ENCODE measurements around the gene LACTB. TPM values are rescaled to one million over a fixed set of nuclear protein-coding genes. Genes with fewer than 3 reads are reported as not detected.
A peak's percentile ranks its signal among the peaks of the same experiment; 100 is the strongest.

The LACTB gene
- 12.9 and 41.7 TPM in 2 replicates for total RNA-seq (2012; rRNA removed)
- 31.0 and 32.7 TPM in 2 replicates for polyA plus RNA-seq (2012; rRNA removed)
- polyA plus RNA-seq (2012; cell fraction: cytosol; rRNA removed): 11.5 and 15.9 TPM in 2 replicates
- 11.3 and 22.6 TPM in 2 replicates for polyA plus RNA-seq (2012; cell fraction: nucleus; rRNA removed; ENCODE audit: low replicate concordance)
- Bru-seq, nascent RNA: percentile 91 among the genes with signal in this experiment
- BruChase-seq, experiment 1, labeled RNA remaining after a 6-hour chase: percentile 89 among the genes with signal in this experiment
- percentile 83 among the genes with signal in this experiment for BruChase-seq, experiment 2, labeled RNA remaining after a 2-hour chase
- long read RNA-seq, transcript LACTB-201 (6 exons, 1,972 nt): major isoform, 46 of 81 reads
- long read RNA-seq, transcript LACTB-202 (5 exons, 2,978 nt): minor isoform, 8 of 81 reads
- long read RNA-seq, partial matches to known transcripts: 17 of 81 reads
- long read RNA-seq, other reads (novel, unspliced or antisense): 9 of 81 reads

- Histone ChIP-seq H2AK9ac (replicated peaks; ENCODE audit: low read depth, low read length, poor library complexity) (peak within 1 kb of the TSS; percentile 94), H2AK5ac (ENCODE audit: low read depth, low read length) (peak within 1 kb of the TSS; percentile 77), H3K4ac (ENCODE audit: low read depth, low read length) (peak within 1 kb of the TSS; percentile 98), H4K20me1 (ENCODE audit: insufficient read depth, low read length) (peaks cover 7% of the 10 kb centered on the region; the same call in 1 of the 2 replicates), H2BK120ac (ENCODE audit: low read depth, low read length) (peak within 1 kb of the TSS; percentile 94), H3K4me2 (ENCODE audit: low read depth, low read length) (peak within 1 kb of the TSS; percentile 90), H4K5ac (ENCODE audit: low read depth, low read length) (peak within 1 kb of the TSS; percentile 98), H2AFZ (replicated peaks; ENCODE audit: low read length, poor library complexity) (peak within 1 kb of the TSS; percentile 95), H3K9me1 (ENCODE audit: insufficient read depth, low read length) (peaks cover 7% of the 10 kb centered on the region), H3K18ac (ENCODE audit: low read depth, low read length) (peak within 1 kb of the TSS; percentile 96), H4K8ac (ENCODE audit: low read depth in 2 of 2, low read length in 2 of 2) (peak within 1 kb of the TSS; percentile 89 to 100), H3K27ac (ENCODE audit: insufficient read depth, low read length) (peak within 1 kb of the TSS; percentile 85), H3K27me3 (ENCODE audit: control insufficient read depth, insufficient read depth, low read length) (no peaks in the 10 kb centered on the region), H3K14ac (replicated peaks; ENCODE audit: low read depth, low read length) (peak within 1 kb of the TSS; percentile 99), H3K23ac (ENCODE audit: low read depth, low read length) (peak within 1 kb of the TSS; percentile 90), H3K4me3 (ENCODE audit: insufficient read depth, low read depth, low read length) (peak within 1 kb of the TSS; percentile 85), H3K9ac (ENCODE audit: low read depth, low read length) (peak within 1 kb of the TSS; percentile 90), H3K4me1 (ENCODE audit: control insufficient read depth, insufficient read depth, low read length) (peaks cover 2% of the 10 kb centered on the region), H2BK5ac (ENCODE audit: low read depth, low read length, poor library complexity, severe bottlenecking) (peak within 1 kb of the TSS; percentile 97), H4K91ac (ENCODE audit: insufficient read depth, low read depth, low read length) (peak within 1 kb of the TSS; percentile 97), H3K56ac (ENCODE audit: extremely low read depth, insufficient read depth, low read length) (peak within 1 kb of the TSS; percentile 94), H3K36me3 (ENCODE audit: control insufficient read depth, insufficient read depth, low read length) (peaks cover 12% of the 10 kb centered on the region), H3K79me1 (ENCODE audit: low read depth in 1 of 2, low read length in 2 of 2) (peaks cover 7 to 28% of the 10 kb centered on the region in 2 experiments), H2BK20ac (ENCODE audit: low read depth, low read length) (peak within 1 kb of the TSS; percentile 86), H2BK15ac (ENCODE audit: low read depth, low read length) (peak within 1 kb of the TSS; percentile 87), H3K9me3 (ENCODE audit: control insufficient read depth, insufficient read depth, low read length) (peaks cover 3% of the 10 kb centered on the region; the same call in 1 of the 2 replicates)
- no TSS peak for BruUV-seq (replicated peaks)
- dilution Hi-C loops (cut with HindIII; ENCODE audit: low sequenced_read_pairs, unreplicated experiment) (no loop called here), intact Hi-C loops (cut with micrococcal nuclease) (loop anchor here (1.0 to 5.0 kb wide), 2 partner anchors 13 to 64 kb away; no protein-coding TSS in a partner anchor), in situ Hi-C loops (cut with MboI; ENCODE audit: low sequenced_read_pairs) (no loop called here)
- ATAC-seq (ENCODE audit: low read depth) (peak; percentile 90), DNase-seq (peak; percentile 89)
- POLR2A ChIA-PET (ENCODE audit: unreplicated experiment): no interaction called here
- CTCF ChIA-PET: no interaction called here
- WGBS, 2 experiments (ENCODE audit: extremely low coverage in 2 of 2, insufficient read length in 1 of 2): 0% methylated on average over 6 of the region's 40 CpGs; no CpG with 5 or more reads in 1 of the 2 experiments
- TF ChIP-seq, protein P1, sequence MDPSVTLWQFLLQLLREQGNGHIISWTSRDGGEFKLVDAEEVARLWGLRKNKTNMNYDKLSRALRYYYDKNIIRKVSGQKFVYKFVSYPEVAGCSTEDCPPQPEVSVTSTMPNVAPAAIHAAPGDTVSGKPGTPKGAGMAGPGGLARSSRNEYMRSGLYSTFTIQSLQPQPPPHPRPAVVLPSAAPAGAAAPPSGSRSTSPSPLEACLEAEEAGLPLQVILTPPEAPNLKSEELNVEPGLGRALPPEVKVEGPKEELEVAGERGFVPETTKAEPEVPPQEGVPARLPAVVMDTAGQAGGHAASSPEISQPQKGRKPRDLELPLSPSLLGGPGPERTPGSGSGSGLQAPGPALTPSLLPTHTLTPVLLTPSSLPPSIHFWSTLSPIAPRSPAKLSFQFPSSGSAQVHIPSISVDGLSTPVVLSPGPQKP (IDR thresholded peaks at IDR 0.05; ENCODE audit: borderline replicate concordance, low read depth, low read length): no peak
- TF ChIP-seq BHLHE40 (IDR thresholded peaks at IDR 0.05; ENCODE audit: low read depth, low read length): peak; percentile 1; the same call in 1 of the 2 replicates
- peak; percentile 26; the same call in 1 of the 2 replicates for TF ChIP-seq RAD21 (IDR thresholded peaks at IDR 0.05; ENCODE audit: low read length)
- TF ChIP-seq MAZ (IDR thresholded peaks at IDR 0.05; ENCODE audit: borderline replicate concordance, low read depth, low read length): no peak
- no peak for TF ChIP-seq NFE2L2 (IDR thresholded peaks at IDR 0.05; ENCODE audit: low read depth, low read length)
- TF ChIP-seq CHD1 (IDR thresholded peaks at IDR 0.05; ENCODE audit: low read depth, low read length): 0 out of 2 replicates have a peak, but pooled peaks have one; percentile 80
- peak; percentile 86 for TF ChIP-seq POLR2A (IDR thresholded peaks at IDR 0.05; ENCODE audit: low read depth, low read length)
- no peak for TF ChIP-seq RFX5 (IDR thresholded peaks at IDR 0.05; ENCODE audit: low read depth, low read length)
- 0 out of 2 replicates have a peak, but pooled peaks have one; percentile 2 for TF ChIP-seq SMC3 (IDR thresholded peaks at IDR 0.05; ENCODE audit: low read depth, low read length)
- no peak for TF ChIP-seq RCOR1 (IDR thresholded peaks at IDR 0.05; ENCODE audit: insufficient replicate concordance, low read length)
- TF ChIP-seq, protein P2, sequence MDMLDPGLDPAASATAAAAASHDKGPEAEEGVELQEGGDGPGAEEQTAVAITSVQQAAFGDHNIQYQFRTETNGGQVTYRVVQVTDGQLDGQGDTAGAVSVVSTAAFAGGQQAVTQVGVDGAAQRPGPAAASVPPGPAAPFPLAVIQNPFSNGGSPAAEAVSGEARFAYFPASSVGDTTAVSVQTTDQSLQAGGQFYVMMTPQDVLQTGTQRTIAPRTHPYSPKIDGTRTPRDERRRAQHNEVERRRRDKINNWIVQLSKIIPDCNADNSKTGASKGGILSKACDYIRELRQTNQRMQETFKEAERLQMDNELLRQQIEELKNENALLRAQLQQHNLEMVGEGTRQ (IDR thresholded peaks at IDR 0.05; ENCODE audit: low read depth, low read length): no peak
- TF ChIP-seq MXI1 (IDR thresholded peaks at IDR 0.05; ENCODE audit: borderline replicate concordance, low read depth, low read length): peak; percentile 73
These were observed at the start of gene LACTB for GRCh38 chr15:63121382-63122001. Gene LACTB, plus strand, starts transcription at chr15:63121861. Its CDS starts 11 bp downstream, at chr15:63121872.

Measured in IMR-90 (cell line).